SK-N-SH (cell line): ENCODE measurements around the gene XKR3. TPM values are rescaled to one million over a fixed set of nuclear protein-coding genes. Genes with fewer than 3 reads are reported as not detected.

Experiments
- CTCF ChIA-PET: fragments of 300-600, 350-600 bp; formaldehyde crosslinking; extraction: SDS; loops from one replicate; lab custom pipeline; 2021; lab: Yijun Ruan, JAX
- POLR2A ChIA-PET: fragments of 350-600 bp; sonication (Branson Sonifier 250); formaldehyde crosslinking; extraction: SDS; loops from one replicate; lab custom pipeline; 2020; ENCODE audit warnings: antibody characterized with exemption, inconsistent platforms; lab: Yijun Ruan, JAX
- DNase-seq: peaks from one replicate; pipeline ENCODE4 v3.0.0; 2012
- H2AFZ ChIP-seq: fragments of 200-600 bp; sonication (generic); 2 replicates; pipeline ENCODE4 v1.8.1; 2016; ENCODE audit warnings: antibody characterized with exemption, mild to moderate bottlenecking, low read depth
- H3F3A ChIP-seq: fragments of 200-600 bp; sonication (generic); replicated peaks from 2 replicates; pipeline ENCODE3; 2016; ENCODE audit warnings: antibody characterized with exemption, mild to moderate bottlenecking; ENCODE audit not compliant: insufficient read depth
- H3K27ac ChIP-seq, 2 experiments: fragments of 200-500 bp in 1 of 2; fragments of 200-600 bp in 1 of 2; sonication (Bioruptor generic) in 1 of 2; sonication (generic), shearing (Covaris generic) in 1 of 2; 2 replicates each; pipeline versions ENCODE4 v1.5.1 to v1.6.1; 2014 to 2016; ENCODE audit warnings: low read depth in 2 of 2, inconsistent platforms in 1 of 2, low read length in 1 of 2, mild to moderate bottlenecking in 1 of 2, mixed read lengths in 1 of 2
- H3K27me3 ChIP-seq: fragments of 200-600 bp; sonication (generic), shearing (Covaris generic); 2 replicates; pipeline ENCODE4 v1.6.1; 2016; ENCODE audit warnings: mixed run types; ENCODE audit not compliant: insufficient read depth
- H3K36me3 ChIP-seq, 2 experiments: fragments of 200-500 bp in 1 of 2; fragments of 200-600 bp in 1 of 2; sonication (Bioruptor generic) in 1 of 2; sonication (generic) in 1 of 2; replicated peaks in 1 of 2; 2 replicates each; pipeline versions ENCODE3 to v1.5.1; 2014 to 2016; ENCODE audit warnings: low read length in 1 of 2, mild to moderate bottlenecking in 1 of 2; ENCODE audit not compliant: insufficient read depth in 2 of 2, control insufficient read depth in 1 of 2
- H3K4me1 ChIP-seq, 2 experiments: fragments of 200-500 bp in 1 of 2; fragments of 200-600 bp in 1 of 2; sonication (Bioruptor generic) in 1 of 2; sonication (generic), shearing (Covaris generic) in 1 of 2; 2 replicates each; pipeline versions ENCODE4 v1.5.1 to v1.6.1; 2014 to 2016; ENCODE audit warnings: low read depth in 1 of 2, low read length in 1 of 2, mixed run types in 1 of 2; ENCODE audit not compliant: insufficient read depth in 2 of 2, control insufficient read depth in 1 of 2
- H3K4me2 ChIP-seq: fragments of 200-600 bp; sonication (generic), shearing (Covaris generic); 2 replicates; pipeline ENCODE4 v1.6.1; 2017; ENCODE audit warnings: mixed run types
- H3K4me3 ChIP-seq, 2 experiments: fragments of 200-500 bp in 1 of 2; fragments of 200-600 bp in 1 of 2; sonication (Bioruptor generic) in 1 of 2; sonication (generic), shearing (Covaris generic) in 1 of 2; 2 replicates each; pipeline versions ENCODE4 v1.5.1 to v1.8.1; 2014 to 2016; ENCODE audit warnings: low read depth in 2 of 2, inconsistent platforms in 1 of 2, low read length in 1 of 2, mild to moderate bottlenecking in 1 of 2, mixed read lengths in 1 of 2, moderate library complexity in 1 of 2
- H3K79me2 ChIP-seq: fragments of 200-600 bp; sonication (generic); 2 replicates; pipeline ENCODE4 v1.8.1; 2017; ENCODE audit warnings: mild to moderate bottlenecking; ENCODE audit not compliant: insufficient read depth
- H3K9ac ChIP-seq: fragments of 200-600 bp; sonication (generic); 2 replicates; pipeline ENCODE4 v1.6.1; 2017; ENCODE audit warnings: mixed run types
- H3K9me2 ChIP-seq: fragments of 200-600 bp; sonication (generic); 2 replicates; pipeline ENCODE4 v1.6.1; 2017; ENCODE audit warnings: mixed run types
- H3K9me3 ChIP-seq: fragments of 200-600 bp; sonication (generic); 2 replicates; pipeline ENCODE4 v1.6.1; 2017; ENCODE audit warnings: mixed run types, mild to moderate bottlenecking, moderate library complexity
- H4K20me1 ChIP-seq: fragments of 200-600 bp; sonication (generic); 2 replicates; pipeline ENCODE4 v1.6.1; 2017; ENCODE audit warnings: mild to moderate bottlenecking, mixed run types; ENCODE audit not compliant: insufficient read depth
- ELF1 ChIP-seq: IDR thresholded peaks from 2 replicates; pipeline ENCODE4 v1.4.0; 2012
- GATA2 ChIP-seq: sonication (generic); formaldehyde crosslinking; IDR thresholded peaks from 2 replicates; pipeline ENCODE4 v1.5.0; 2020; ENCODE audit warnings: mild to moderate bottlenecking, missing genetic modification reagents
- MAX ChIP-seq: IDR thresholded peaks from 2 replicates; pipeline ENCODE4 v1.4.0; 2012; ENCODE audit warnings: low read depth
- MXI1 ChIP-seq: IDR thresholded peaks from 2 replicates; pipeline ENCODE4 v1.6.1; 2012; ENCODE audit warnings: mild to moderate bottlenecking, low read depth, low read length, improper control_type of control experiment
- NRF1 ChIP-seq: IDR thresholded peaks from 2 replicates; pipeline ENCODE4 v1.6.1; 2012; ENCODE audit warnings: low read depth, mild to moderate bottlenecking, low read length
- TEAD4 ChIP-seq: IDR thresholded peaks from 2 replicates; pipeline ENCODE4 v1.4.0; 2012; ENCODE audit warnings: mild to moderate bottlenecking, borderline replicate concordance; ENCODE audit not compliant: insufficient read depth
- YY1 ChIP-seq: IDR thresholded peaks from 2 replicates; pipeline ENCODE4 v1.4.0; 2012; ENCODE audit warnings: low read depth, mild to moderate bottlenecking
- whole genome bisulfite sequencing: methylation state at CpG from one replicate; pipeline ENCODE4 v1.1.6; 2017; ENCODE audit warnings: low lambda C conversion rate; 5-methylcytosine and 5-hydroxymethylcytosine counted together
- polyA plus RNA-seq, 3 experiments: library from polyadenylated mRNA; depleted of rRNA; stranded (reverse); fragments of >200 nt; gene quantifications; 2 replicates each; pipeline ENCODE4 v1.2.3, GENCODE V29; 2012
- TF ChIP-seq, protein P1 (sequence below): IDR thresholded peaks from 2 replicates; pipeline ENCODE4; 2012
- TF ChIP-seq, protein P2 (sequence below): IDR thresholded peaks from 2 replicates; pipeline ENCODE4 v1.4.0; 2012; ENCODE audit warnings: low read depth, borderline replicate concordance

XKR3 gene
- polyA plus RNA-seq, 1 of the 3 experiments (the other 2 are of a cell fraction): not detected

- ChIA-PET CTCF (interaction anchor here (1.8 kb wide), 1 partner anchor 26 kb away, joined by 4 read pairs; no protein-coding TSS in a partner anchor), POLR2A (no interaction called here)
- 0% methylated on average over 2 of the region's 2 CpGs for WGBS
- Histone ChIP-seq H3K9me2 (no peaks in the 10 kb centered on the region), H3K79me2 (no peaks in the 10 kb centered on the region), H3F3A (peaks cover 3% of the 10 kb centered on the region), H3K27me3 (no peaks in the 10 kb centered on the region), H3K4me2 (no peak overlapping the region), H3K4me1 (no peaks in the 10 kb centered on the region), H3K4me3 (no peak overlapping the region), H3K36me3 (no peaks in the 10 kb centered on the region), H4K20me1 (no peaks in the 10 kb centered on the region), H3K9ac (no peak overlapping the region), H3K27ac (no peak overlapping the region), H3K9me3 (no peaks in the 10 kb centered on the region), H2AFZ (no peak overlapping the region)
- no peak for TF ChIP-seq MAX
- TF ChIP-seq, protein P1, sequence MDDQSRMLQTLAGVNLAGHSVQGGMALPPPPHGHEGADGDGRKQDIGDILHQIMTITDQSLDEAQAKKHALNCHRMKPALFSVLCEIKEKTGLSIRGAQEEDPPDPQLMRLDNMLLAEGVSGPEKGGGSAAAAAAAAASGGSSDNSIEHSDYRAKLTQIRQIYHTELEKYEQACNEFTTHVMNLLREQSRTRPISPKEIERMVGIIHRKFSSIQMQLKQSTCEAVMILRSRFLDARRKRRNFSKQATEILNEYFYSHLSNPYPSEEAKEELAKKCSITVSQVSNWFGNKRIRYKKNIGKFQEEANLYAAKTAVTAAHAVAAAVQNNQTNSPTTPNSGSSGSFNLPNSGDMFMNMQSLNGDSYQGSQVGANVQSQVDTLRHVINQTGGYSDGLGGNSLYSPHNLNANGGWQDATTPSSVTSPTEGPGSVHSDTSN: no peak
- no peak for TF ChIP-seq YY1
- TF ChIP-seq NRF1: no peak
- TF ChIP-seq ELF1: no peak
- no peak for DNase-seq
Observed at GRCh38 chr22:16818538-16818937, 6.7 kb downstream of the XKR3 start.

DNA sequence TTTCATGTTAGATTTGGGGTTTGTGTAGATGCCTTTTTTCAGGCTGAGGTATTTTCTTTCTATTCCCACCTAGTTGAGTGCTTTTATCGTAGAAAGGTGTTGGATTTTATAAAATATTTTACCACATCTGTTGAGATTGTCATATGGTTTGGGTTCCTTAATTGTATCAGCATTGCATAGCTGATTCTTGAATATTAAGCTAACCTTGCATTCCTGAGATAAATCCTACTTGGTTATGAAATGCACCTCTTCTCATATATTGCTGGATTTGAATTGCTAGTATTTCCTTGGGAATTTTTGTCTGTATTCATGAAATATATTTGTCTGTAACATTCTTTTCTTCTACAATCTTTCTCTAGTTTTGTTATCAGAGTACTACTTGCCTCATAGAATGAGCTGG lies 10.1 kb downstream of the XKR3 start:
- Histone ChIP-seq H3K9me3 (no peaks in the 10 kb centered on the region), H3K9ac (no peak overlapping the region), H3K79me2 (no peaks in the 10 kb centered on the region), H3K9me2 (no peaks in the 10 kb centered on the region), H2AFZ (no peak overlapping the region), H4K20me1 (no peaks in the 10 kb centered on the region), H3F3A (peaks cover 3% of the 10 kb centered on the region), H3K36me3 (no peaks in the 10 kb centered on the region), H3K4me3 (no peak overlapping the region), H3K27me3 (no peaks in the 10 kb centered on the region; the same call in 1 of the 2 replicates), H3K4me2 (no peak overlapping the region), H3K4me1 (no peaks in the 10 kb centered on the region), H3K27ac (no peak overlapping the region)
- CTCF ChIA-PET: no interaction called here
- DNase-seq: no peak
- 4% methylated on average over 1 of the region's 1 CpG for WGBS
- TF ChIP-seq GATA2 (CRISPR knock-in tag) (no peak), MXI1 (no peak), TEAD4 (no peak)
- TF ChIP-seq, protein P2, sequence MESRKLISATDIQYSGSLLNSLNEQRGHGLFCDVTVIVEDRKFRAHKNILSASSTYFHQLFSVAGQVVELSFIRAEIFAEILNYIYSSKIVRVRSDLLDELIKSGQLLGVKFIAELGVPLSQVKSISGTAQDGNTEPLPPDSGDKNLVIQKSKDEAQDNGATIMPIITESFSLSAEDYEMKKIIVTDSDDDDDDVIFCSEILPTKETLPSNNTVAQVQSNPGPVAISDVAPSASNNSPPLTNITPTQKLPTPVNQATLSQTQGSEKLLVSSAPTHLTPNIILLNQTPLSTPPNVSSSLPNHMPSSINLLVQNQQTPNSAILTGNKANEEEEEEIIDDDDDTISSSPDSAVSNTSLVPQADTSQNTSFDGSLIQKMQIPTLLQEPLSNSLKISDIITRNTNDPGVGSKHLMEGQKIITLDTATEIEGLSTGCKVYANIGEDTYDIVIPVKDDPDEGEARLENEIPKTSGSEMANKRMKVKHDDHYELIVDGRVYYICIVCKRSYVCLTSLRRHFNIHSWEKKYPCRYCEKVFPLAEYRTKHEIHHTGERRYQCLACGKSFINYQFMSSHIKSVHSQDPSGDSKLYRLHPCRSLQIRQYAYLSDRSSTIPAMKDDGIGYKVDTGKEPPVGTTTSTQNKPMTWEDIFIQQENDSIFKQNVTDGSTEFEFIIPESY: no peak
- TF ChIP-seq, all 33 proteins: peak for 0
- POLR2A ChIA-PET: no interaction called here
